ENCODE results near the gene GPX6.

- TF ChIP-seq POLR2AphosphoS5 (IDR thresholded peaks at IDR 0.05; ENCODE audit: borderline replicate concordance, low read depth, low read length) (no peak), EZH2 (IDR thresholded peaks at IDR 0.05) (no peak), FOXP2 (optimal IDR thresholded peaks at IDR 0.05; ENCODE audit: control extremely low read depth, extremely low read length, insufficient read depth) (no peak)
These were observed 36.5 kb upstream of the GPX6 start for GRCh38 chr6:28551891-28552666.

All from SK-N-MC (cell line).